ENCODE data around the gene GPR25.

Gene GPR25

DNA sequence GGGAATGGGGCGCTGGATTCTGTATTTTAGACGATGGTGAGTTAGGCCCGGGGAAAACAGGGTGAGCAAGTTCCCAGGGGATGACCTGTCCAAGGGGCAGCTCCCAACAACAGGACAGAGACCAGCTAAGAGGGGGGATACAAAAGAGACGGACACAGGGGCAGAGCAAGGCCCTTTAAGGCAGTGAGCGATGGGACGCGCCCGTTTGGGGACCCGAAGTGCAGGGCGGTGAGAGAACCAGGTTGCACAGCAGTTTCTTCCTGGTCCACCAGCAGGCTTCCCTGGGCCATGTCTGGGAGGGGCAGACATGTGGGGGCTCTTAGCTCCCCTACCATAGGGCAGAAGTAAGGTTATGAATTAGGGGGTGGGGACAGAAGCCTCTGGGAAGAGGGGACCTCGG is 43.9 kb downstream of the GPR25 start:
- no peak for DNase-seq

DNA sequence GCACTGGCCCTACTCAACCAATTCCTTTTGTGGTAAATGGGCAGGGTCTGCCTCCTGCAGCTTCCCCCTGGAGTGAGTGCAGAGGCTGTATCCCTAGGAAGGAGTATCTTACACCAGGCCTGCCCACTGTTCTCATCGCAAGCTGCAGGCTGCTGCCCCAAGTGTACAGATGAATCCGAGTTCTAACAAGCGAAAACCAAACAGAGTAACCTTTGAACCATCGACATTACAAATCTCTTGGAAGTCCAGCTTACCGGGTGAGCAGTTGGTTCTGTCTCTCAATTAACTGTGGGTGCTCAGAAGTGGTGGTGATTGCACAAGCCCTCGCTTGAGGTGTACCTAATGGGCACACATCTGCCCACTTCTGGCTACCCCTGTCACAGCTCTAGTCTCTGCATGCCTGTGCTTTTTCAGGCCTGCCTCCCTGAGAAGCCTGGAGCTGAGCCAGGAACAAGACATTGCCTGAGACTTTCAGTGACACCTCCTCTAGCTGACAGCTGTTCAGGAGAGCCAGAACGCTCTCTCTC is 44.6 kb downstream of the GPR25 start:
- DNase-seq, result peak; percentile 93

DNA sequence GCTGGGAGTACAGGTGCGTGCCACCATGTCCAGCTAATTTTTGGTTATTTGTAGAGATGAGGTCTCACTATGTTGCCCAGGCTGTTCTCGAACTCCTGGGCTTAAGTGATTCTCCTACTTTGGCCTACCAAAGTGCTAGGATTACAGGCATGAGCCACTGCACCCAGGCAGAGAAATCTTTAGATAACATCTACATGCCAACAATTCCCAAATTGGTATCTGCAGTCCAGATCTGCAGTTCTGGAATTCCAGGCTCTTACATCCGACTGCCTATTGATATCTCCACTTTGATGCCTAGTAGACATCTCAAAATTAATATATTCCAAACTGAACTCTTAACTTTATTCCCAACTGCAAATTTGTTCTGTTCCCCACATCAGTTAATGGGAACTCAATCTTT is 45.2 kb downstream of the GPR25 start:
- DNase-seq, result no peak

DNA sequence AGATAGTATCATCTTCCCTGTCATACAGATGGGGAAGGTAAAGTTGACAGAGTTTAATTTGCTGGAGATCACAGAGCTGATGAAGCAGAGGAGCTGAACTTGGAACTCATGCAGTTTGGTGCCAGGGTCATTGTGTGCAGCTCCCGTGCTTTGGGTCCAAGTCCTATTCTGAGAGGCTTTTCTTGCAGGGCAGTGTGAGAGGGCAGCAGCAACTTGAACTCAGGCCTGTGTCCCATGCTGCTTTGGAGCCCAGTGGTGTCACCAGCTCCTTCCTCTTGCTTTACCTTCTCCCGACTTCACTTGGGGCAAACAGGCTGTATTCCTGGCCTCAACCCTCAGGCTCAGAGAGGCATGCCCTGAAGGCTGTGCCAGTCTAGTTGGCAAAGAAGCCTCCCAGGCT is 46.6 kb downstream of the GPR25 start:
- no peak for DNase-seq

DNA sequence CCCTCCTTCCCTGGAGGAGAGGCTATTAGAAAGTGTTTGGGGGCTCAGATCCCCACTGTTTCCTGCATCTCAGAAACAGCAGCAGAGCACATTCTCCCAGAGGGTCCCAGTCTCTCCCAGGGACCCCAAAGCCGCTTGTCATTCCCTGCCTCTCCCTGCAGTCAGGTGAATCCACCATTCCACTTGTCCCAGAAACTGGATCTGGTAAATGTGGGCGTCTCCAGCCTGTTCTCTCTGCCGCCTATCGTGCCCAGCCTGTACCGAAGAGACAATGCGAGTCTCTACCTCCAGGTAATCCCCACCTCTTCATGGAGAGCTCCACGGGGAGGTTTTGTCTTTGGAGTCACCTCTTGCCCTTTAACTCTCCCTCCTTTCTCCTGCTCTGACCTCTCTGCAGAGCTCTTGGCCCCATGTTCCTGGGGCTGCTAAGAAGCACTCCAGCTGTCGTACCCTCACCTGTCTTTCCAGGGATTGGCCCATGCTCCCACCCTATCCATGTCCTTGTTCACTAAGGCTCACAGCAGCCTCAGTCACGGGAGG is 48.9 kb downstream of the GPR25 start:
- DNase-seq, result no peak

DNA sequence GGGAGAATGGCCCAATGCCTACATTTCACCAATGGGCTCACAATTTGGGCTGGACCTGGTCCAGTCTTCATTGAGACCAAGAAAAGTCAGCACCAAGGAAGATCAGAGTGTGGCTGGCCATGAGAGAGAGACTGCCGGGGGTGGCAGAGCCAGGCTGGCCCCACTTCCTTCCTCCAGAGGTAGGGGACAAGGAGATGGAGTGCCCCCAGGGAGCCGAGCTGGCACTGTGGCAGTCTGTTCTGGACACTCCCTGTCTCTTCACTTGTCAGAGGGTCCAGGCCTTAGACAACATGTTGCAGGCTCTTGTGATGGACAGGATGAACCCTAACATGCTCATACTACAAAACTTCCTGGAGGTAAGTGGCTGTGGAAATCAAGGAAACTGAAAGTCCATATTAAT is 49.6 kb downstream of the GPR25 start:
- no peak for DNase-seq

DNA sequence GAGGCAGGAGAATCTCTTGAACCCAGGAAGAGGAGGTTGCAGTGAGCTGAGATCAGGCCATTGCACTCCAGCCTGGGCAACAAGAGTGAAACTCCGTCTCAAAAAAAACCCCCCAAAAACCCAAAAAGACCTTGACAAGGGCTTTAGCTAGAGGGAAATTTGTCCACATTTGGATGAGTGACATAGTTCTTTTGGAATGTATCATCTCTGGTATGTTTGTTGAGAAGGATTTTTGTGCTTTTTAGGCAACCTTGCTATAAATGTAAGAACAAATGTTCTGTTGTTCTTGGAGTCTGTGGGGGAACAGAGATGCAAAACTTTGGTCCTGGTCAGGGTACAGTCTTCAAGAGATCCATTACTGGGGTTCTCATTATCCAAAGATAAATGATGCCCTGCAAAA is 50.8 kb downstream of the GPR25 start:
- DNase-seq, result no peak
